AG09309 (cell line): ENCODE measurements around the gene INO80C.

Experiments used
- DNase-seq: peaks from one replicate; pipeline ENCODE4 v3.0.0-alpha.2; 2010; ENCODE audit warnings: low read depth
- H3K4me3 ChIP-seq: 2 replicates; pipeline ENCODE4 v1.5.1; 2011; ENCODE audit warnings: mild to moderate bottlenecking, low read depth, low read length, moderate library complexity; ENCODE audit not compliant: control insufficient read depth
- CTCF ChIP-seq: IDR thresholded peaks from 2 replicates; pipeline ENCODE4 v1.5.1; 2011; ENCODE audit warnings: mild to moderate bottlenecking, low read depth, low read length, inconsistent platforms; ENCODE audit not compliant: insufficient read depth, control insufficient read depth; ENCODE audit errors: missing control alignments

INO80C gene

GRCh38 chr18:35507623-35508022, 9.9 kb upstream of the INO80C start:
- TF ChIP-seq CTCF = no peak
- H3K4me3 ChIP-seq = no peak overlapping the region
- no peak for DNase-seq

GRCh38 chr18:35507192-35507591, 9.4 kb upstream of the INO80C start:
- H3K4me3 ChIP-seq = no peak overlapping the region
- TF ChIP-seq CTCF = no peak
- no peak for DNase-seq

GRCh38 chr18:35506024-35506712, 8.4 kb upstream of the INO80C start:
- no peak for TF ChIP-seq CTCF
- no peak overlapping the region for H3K4me3 ChIP-seq
- DNase-seq = no peak

GRCh38 chr18:35504996-35505395, 7.2 kb upstream of the INO80C start:
- H3K4me3 ChIP-seq = no peak overlapping the region
- DNase-seq = no peak
- no peak for TF ChIP-seq CTCF

GRCh38 chr18:35502052-35502451, 4.3 kb upstream of the INO80C start:
- no peak for DNase-seq
- H3K4me3 ChIP-seq = no peak overlapping the region
- TF ChIP-seq CTCF = no peak

- DNase-seq = no peak
- no peak for TF ChIP-seq CTCF
- no peak overlapping the region for H3K4me3 ChIP-seq
Measured at GRCh38 chr18:35501369-35501768, 3.6 kb upstream of the INO80C start.

- no peak for DNase-seq
- no peak for TF ChIP-seq CTCF
- H3K4me3 ChIP-seq = no peak overlapping the region
Measured at GRCh38 chr18:35500113-35500512, 2.4 kb upstream of the INO80C start.
